Stimulated activated CD4-positive, alpha-beta T cell treated with anti-CD3 and anti-CD28 coated beads, Interleukin-4, amount 100 ng/mL, for 48 hours (primary cell): ENCODE results near the gene FBLN5.

ENCODE experiments used
- DNase-seq, 2 donors: peaks; one replicate each; pipeline ENCODE4 v3.0.0-alpha.2; 2020; ENCODE audit warnings: low read depth in 2 of 2

FBLN5 gene, protein sequence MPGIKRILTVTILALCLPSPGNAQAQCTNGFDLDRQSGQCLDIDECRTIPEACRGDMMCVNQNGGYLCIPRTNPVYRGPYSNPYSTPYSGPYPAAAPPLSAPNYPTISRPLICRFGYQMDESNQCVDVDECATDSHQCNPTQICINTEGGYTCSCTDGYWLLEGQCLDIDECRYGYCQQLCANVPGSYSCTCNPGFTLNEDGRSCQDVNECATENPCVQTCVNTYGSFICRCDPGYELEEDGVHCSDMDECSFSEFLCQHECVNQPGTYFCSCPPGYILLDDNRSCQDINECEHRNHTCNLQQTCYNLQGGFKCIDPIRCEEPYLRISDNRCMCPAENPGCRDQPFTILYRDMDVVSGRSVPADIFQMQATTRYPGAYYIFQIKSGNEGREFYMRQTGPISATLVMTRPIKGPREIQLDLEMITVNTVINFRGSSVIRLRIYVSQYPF

GRCh38 chr14:91947475-91948184 is at the start of gene FBLN5:
Gene FBLN5 (minus strand): TSS chr14:91947694. CDS start chr14:91947229, 465 bp downstream.
- DNase-seq = peak; percentile 38 to 40

DNA sequence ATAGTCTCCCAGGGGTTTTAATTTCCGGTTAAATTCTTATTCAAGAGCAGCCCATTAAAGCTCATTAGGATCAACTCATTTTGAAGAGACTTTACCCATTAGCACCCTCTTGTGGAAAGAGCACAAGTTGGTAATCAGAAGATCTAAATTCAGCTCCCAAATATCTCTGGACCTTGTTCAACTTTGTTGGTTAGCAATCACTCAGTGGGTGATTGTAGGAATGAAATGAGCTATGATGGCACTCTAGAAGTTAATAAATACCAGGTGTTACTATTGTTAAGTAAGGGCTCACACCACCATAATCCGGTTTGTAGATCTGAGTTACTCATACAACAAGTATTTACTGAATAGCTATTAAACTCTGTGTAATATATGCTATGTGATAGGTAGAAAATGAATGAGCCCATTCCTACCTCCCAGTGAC is 49.5 kb upstream of the FBLN5 start:
- DNase-seq = no peak

DNA sequence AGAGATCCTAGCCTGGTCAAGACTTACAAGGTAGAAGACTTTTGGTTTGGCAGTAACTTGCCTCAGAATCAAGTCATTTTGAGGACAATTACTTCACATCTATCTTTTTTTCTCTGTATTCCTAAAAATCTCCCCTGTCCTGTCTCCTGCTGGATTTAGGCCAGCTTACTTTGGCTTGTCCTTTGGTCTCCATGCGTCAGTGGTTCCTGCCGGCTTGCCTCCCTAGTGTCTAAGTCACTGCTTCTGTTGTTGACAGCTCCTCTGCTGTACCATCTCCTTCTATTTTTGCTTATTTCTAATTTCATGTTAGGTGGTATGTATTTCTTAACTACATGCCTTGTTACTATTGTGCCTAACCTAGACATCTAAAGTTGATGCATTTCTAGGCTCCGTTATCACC is 39.7 kb upstream of the FBLN5 start:
- DNase-seq = no peak

- DNase-seq = no peak
These were observed 38.2 kb upstream of the FBLN5 start for GRCh38 chr14:91985521-91986255.

DNA sequence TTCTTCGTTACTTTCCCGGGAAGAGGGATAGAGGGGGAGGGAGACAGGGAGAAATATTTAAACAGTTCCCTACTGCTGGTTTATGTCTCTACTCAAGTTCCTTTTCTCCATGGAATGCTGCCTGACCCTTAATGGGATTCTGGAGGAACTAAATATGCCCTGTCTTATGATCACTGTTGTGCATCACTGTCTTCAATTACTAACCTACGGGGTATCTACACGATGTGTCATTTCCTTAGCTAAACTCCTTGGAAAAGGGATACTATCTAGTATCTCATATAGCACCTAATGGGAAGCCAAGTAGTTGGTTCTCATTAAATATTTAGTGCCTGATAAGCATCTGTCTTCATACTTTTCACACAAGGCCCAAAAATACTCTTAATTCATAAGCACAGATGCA is 37.5 kb upstream of the FBLN5 start:
- DNase-seq = no peak

DNA sequence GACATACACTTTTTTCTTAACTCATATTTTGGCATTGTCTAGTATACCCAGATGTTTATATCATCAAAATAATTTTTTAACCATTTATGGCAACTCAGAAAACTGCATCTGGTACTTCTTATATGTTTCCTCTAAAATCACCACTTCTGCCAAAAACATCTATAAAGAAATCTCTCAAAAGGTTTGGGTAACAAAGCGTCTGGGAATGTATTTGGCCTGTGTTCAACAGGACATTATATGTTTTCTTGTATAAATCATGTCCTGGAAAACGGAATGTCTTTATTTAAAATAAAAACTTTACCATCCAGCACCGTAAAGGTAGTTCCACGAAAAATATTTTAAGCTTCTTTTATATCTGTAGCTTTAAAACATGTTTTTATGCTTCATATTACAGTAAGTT is 36.1 kb upstream of the FBLN5 start:
- no peak for DNase-seq

DNA sequence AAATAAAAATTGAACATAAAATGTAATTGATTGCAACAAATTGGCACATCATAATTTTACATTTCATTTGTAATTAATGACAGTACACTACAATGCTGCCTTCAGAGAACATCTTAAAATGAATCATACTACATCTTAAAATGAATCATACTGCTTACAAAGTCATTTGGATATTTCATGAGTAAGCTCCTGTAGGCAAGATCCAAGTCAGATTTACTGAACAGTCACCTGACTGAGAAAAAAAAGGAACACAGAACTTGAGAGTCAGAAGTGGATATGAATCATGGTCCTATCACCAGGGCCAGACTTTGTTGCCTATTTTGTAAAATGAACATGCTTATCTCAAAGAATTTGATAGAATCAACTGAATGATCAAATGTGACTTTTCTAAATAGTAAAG is 32.7 kb upstream of the FBLN5 start:
- DNase-seq = no peak

DNA sequence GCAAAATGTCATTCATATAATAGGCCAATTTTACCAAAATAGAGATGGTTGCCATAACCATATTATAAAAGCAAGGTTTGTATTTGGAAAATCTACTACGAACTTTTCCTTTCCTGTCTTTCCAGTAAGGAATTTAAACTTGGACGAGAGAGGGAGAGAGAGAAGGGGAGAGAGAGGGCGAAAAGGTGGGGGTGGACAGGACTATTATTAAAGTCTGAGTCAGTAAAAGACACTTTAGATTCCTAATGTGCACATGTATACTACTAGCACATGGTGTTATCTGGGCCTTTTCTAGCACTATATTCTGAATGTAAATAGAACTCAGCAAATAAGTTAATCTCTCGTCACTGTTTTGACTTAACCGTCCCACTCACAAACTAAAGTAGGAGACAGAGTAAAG is 30.4 kb upstream of the FBLN5 start:
- no peak for DNase-seq

- no peak for DNase-seq
These were observed 28.3 kb upstream of the FBLN5 start for GRCh38 chr14:91975763-91976162.

DNA sequence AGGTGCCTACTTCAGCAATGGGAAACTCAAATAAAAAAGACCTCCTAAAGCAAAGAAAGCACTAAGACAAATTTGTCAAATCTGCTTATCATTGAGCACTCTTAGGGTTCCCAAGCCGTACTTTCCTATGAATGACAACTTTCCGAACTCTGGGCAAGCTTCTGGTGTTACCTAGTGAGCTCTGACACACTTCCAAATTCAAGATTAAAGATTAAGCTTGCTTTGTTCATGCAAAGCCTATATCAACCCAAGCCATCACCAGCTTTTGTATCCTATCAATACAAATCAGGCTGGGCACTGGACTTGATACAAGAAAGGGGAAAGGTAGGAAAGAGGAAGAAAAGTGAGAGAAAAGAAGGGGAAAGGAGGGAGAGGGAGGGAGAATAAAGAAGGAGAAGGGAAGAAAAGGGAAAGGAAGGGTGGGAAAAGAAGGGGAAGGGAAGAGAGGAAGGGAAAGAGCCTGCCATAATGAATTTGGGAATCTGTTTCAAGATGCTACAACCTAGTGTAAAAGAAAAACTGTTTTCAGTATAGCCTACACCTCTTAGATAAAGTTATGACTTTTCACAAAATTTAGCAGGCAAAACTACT is 23.8 kb upstream of the FBLN5 start:
- DNase-seq = no peak

DNA sequence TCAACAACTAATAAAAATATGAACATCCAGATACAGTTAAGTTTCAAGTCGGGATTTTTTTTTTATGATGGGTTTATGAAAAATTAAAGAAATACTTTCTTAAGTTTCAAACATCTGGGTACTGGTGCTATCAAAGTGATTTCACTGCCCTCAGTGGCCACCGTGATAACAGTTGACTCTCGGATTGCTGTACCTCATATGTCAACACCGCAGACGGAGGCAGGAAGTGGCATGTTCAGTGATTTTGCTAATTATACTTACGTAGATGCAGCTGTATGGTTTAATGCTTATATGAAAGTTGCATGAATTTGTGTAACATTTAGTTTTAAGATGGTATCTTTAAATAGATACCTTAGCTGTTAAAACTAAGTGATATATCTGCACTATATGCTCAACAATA is 20.8 kb upstream of the FBLN5 start:
- DNase-seq = peak in 1 of 2 donors; percentile 24

DNA sequence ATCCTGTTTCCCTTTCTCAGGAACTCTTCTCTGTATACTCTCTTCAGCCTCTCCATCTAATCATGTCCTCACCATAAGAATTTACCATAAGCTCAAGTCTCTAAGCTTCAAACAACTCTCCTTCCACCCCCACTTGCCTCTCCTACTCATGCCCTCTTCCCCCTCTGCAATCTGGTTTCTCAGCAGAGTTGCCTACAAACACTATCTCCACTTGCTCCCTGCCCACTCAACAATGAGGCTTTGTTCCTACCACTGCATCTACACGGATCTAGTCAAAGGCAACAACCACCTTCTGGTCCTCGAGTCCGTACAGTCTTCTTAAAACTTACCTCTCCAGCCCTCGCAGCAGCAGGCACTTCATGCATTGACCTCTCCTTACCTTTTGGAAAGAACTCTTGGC is 17.2 kb upstream of the FBLN5 start:
- DNase-seq = no peak

- no peak for DNase-seq
These were observed 16.5 kb upstream of the FBLN5 start for GRCh38 chr14:91964011-91964410.

- DNase-seq = no peak
These were observed 16.0 kb upstream of the FBLN5 start for GRCh38 chr14:91963465-91963864.

- no peak for DNase-seq
These were observed 14.1 kb upstream of the FBLN5 start for GRCh38 chr14:91961297-91962220.

DNA sequence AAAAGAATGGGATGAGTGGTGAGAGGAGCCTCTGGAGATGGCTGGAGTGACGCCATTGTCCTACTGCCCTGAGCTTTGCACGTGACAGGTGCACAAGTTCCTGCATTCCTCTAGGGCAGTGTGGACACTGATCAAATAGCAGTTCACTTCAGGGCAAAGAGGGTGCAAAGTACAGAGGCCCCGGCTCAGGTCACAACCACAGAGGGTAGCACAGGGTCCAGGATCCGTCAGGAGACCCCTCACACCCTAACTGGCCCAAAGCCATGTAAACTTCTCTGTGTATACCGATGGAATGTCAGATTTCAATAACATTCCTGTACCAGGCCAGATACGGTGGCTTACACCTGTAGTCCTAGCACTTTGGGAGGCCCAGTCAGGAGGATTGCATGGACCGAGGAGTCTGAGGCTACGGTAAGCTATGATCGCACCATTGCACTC is 10.4 kb upstream of the FBLN5 start:
- DNase-seq = no peak

DNA sequence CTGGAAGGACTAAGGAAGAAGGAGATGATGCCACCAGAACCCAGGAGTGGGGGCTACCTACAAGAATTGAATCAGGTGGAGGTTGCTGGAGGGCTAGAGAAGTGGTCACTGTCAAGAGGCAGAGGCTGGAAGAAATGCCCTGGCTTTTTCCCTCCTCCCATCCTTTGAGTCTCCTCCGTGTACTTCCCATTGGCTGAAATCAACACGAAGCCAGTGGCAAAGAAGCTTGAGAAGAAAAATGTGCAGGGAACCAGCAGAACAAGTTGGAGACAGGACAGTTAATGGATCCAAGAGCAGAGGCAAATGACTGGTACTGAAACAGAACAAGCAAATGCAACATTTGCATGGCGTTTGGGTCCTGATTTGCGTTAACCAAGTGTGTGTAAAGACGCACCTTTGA is 9.1 kb upstream of the FBLN5 start:
- DNase-seq = no peak

GRCh38 chr14:91955168-91955567 is 7.7 kb upstream of the FBLN5 start:
- DNase-seq = no peak

DNA sequence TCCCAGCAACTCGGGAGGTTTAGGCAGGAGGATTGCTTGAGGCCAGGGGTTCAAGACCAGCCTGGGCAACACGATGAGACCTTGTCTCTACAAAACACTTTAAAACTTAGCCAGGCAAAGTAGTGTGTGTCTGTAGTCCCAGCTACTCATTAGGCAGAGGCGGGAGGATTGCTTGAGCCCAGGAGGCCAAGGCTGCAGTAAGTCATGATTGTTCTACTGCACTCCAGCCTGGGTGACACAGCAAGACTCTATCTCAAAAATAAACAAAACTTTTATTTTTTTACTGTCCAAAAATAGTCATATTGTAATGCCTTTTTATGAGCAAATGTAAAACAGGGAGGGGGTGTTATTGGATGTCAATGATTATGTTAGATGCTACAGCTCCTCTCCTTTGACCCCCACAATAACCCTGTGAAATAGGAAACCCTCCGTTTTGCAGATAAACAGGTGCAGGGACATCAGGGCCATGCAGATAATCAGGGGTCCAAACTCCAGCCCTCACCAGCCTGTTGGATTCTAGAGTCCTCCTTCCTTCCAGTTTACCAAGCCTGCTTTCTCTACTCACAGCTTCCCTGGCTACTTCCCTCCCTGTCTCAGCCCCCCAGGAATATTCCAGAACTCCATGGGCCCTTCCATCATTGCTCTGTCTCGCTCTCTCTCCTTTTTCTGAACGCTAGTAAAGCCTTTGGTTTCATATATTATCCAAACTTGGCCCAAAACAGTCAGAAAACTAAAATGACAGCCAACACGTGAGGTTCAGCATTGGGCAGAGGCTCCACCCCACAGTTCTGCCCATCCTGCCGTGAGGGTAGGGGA is 5.9 kb upstream of the FBLN5 start:
- DNase-seq = no peak
